Thyroid gland (tissue), 4 donors: Measurements from ENCODE around the gene CPN2. TPM values are rescaled to one million over a fixed set of nuclear protein-coding genes. Genes with fewer than 3 reads are reported as not detected.
A peak's percentile ranks its signal among the peaks of the same experiment; 100 is the strongest.

Source experiments
- DNase-seq, 2 donors: peaks; one replicate each; pipeline ENCODE4 v3.0.0-alpha.2; 2019
- H3K27ac ChIP-seq, 3 donors: fragments of 200-600 bp; sonication (generic); 1 replicate in 2 of 3; 2 replicates in 1 of 3; pipeline ENCODE4 v1.5.1; 2016 to 2019; ENCODE audit warnings: mild to moderate bottlenecking in 1 of 3, moderate library complexity in 1 of 3
- H3K27me3 ChIP-seq: fragments of 200-600 bp; sonication (generic); one replicate; pipeline ENCODE4 v1.5.1; 2019
- H3K36me3 ChIP-seq, 2 donors: fragments of 200-600 bp; sonication (generic); one replicate each; pipeline ENCODE4 v1.5.1; 2016 to 2019
- H3K4me1 ChIP-seq, 2 donors: fragments of 200-600 bp; sonication (generic); one replicate each; pipeline ENCODE4 v1.5.1; 2017 to 2019
- H3K4me3 ChIP-seq, 3 donors: fragments of 200-600 bp; sonication (generic); replicated peaks in 1 of 3; 1 replicate in 2 of 3; 2 replicates in 1 of 3; pipeline ENCODE4 v1.5.1; 2016; ENCODE audit warnings: mild to moderate bottlenecking in 1 of 3
- H3K9me3 ChIP-seq: fragments of 200-600 bp; sonication (generic); one replicate; pipeline ENCODE4 v1.5.1; 2017
- POLR2A ChIP-seq, 2 donors: fragments of 450-650 bp; IDR thresholded peaks; one replicate each; pipeline ENCODE4 v1.6.1; 2017; ENCODE audit warnings: antibody characterized with exemption in 2 of 2, mild to moderate bottlenecking in 2 of 2, moderate library complexity in 1 of 2
- WGBS, 2 donors: methylation state at CpG; one replicate each; pipeline ENCODE4 v1.1.5; 2017; 5-methylcytosine and 5-hydroxymethylcytosine counted together
- intact Hi-C: fragments of 100-400 bp; cut with DNase I; formaldehyde crosslinking; loops from one replicate; pipeline ENCODE4 v1.15.1; 2023
- total RNA-seq, 4 donors: library from RNA; depleted of rRNA; stranded (reverse); fragments of >200 nt; gene quantifications; one replicate each; pipeline ENCODE4 v1.2.3, GENCODE V29; 2016
- TF ChIP-seq, protein P1 (sequence below), 6 experiments: fragments of 200-600 bp in 3 of 6; fragments of 450-650 bp in 3 of 6; sonication (generic) in 3 of 6; IDR thresholded peaks; one replicate each; pipeline ENCODE4 v1.5.1; 2016 to 2019; ENCODE audit warnings: antibody characterized with exemption in 6 of 6, mild to moderate bottlenecking in 2 of 6, inconsistent platforms in 1 of 6, moderate library complexity in 1 of 6

CPN2 gene
- total RNA-seq, 4 donors from 2014 or later = not detected

DNA sequence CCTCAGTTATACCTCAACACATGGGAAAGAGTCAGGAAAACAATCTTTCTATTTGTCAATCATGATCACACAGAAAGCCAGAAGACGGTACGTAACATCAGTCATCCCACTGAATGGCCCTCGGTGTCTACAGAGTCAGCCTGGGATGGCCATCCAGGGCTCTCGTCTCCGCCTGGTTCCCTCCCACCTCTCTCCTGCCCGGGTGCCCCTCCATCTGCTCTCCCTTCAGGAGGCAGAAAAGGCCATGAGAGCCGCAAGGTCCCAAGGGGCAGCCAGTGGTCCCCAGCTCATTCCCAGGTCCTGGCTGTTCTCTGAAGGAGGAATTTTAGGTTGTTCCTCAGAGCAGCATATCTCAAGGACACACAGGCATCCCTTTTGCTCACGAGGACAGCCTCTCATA, 22.8 kb upstream of the CPN2 start:
- WGBS, 2 donors = 67 to 82% methylated on average over 8 of the region's 8 CpGs
- intact Hi-C loops = no loop called here
- no peak for TF ChIP-seq POLR2A (IDR thresholded peaks at IDR 0.05)
- TF ChIP-seq, protein P1, sequence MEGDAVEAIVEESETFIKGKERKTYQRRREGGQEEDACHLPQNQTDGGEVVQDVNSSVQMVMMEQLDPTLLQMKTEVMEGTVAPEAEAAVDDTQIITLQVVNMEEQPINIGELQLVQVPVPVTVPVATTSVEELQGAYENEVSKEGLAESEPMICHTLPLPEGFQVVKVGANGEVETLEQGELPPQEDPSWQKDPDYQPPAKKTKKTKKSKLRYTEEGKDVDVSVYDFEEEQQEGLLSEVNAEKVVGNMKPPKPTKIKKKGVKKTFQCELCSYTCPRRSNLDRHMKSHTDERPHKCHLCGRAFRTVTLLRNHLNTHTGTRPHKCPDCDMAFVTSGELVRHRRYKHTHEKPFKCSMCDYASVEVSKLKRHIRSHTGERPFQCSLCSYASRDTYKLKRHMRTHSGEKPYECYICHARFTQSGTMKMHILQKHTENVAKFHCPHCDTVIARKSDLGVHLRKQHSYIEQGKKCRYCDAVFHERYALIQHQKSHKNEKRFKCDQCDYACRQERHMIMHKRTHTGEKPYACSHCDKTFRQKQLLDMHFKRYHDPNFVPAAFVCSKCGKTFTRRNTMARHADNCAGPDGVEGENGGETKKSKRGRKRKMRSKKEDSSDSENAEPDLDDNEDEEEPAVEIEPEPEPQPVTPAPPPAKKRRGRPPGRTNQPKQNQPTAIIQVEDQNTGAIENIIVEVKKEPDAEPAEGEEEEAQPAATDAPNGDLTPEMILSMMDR (IDR thresholded peaks at IDR 0.05) = no peak
- H3K4me3 ChIP-seq = no peak overlapping the region
- no peaks in the 10 kb centered on the region for H3K27me3 ChIP-seq
- no peak for DNase-seq
- H3K27ac ChIP-seq = no peak overlapping the region
- H3K36me3 ChIP-seq = no peaks in the 10 kb centered on the region
- H3K9me3 ChIP-seq = no peaks in the 10 kb centered on the region
- peaks cover 0 to 17% of the 10 kb centered on the region in 2 donors for H3K4me1 ChIP-seq

DNA sequence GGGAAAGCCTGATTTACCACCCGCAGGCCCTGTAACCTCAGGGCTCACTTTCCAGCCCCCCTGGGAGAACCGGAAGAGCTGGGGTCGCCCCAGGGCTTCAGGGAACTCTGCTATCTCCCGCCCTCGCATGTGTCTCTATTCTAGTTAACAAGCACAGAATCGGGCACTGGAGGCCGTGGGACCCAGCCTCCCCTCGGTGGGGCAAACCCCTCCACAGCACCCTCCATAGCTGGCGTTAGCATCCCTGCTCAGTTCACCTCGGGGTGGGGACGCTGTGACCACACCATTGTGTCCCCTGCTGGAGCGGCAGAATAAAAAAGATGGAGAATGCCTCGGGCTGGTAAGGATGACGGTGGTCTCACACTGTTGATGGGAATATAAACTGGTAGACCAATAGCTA, 21.9 kb upstream of the CPN2 start:
- Histone ChIP-seq H3K4me1 (peaks cover 0 to 17% of the 10 kb centered on the region in 2 donors), H3K4me3 (no peak overlapping the region), H3K36me3 (no peaks in the 10 kb centered on the region), H3K27me3 (no peaks in the 10 kb centered on the region), H3K27ac (no peak overlapping the region), H3K9me3 (no peaks in the 10 kb centered on the region)
- DNase-seq = no peak
- intact Hi-C loops = no loop called here
- 92 to 96% methylated on average over 14 of the region's 14 CpGs for WGBS, 2 donors
- TF ChIP-seq, protein P1 (IDR thresholded peaks at IDR 0.05) = no peak

DNA sequence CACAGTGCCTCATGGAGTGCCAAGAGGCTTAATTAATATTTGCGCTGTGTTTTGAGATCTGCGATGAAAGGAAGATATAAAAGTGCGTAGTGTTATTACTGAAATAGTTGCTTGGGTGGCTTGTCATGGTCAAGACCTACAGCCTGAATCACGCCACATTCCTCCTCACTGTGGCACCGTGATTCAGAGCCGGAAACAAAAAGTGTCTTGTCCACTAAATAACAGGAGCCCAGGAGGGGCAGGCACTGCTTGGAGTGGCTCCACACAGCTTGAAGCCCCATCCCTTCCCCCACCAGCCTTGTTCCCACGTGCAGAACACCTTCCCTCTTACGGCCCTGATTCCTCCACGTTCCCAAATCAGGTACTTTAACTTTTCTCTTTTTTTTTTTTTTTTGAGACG, 19.6 kb upstream of the CPN2 start:
- intact Hi-C loops = no loop called here
- Histone ChIP-seq H3K27ac (no peak overlapping the region), H3K27me3 (no peaks in the 10 kb centered on the region), H3K9me3 (no peaks in the 10 kb centered on the region), H3K4me3 (no peak overlapping the region), H3K4me1 (peaks cover 0 to 15% of the 10 kb centered on the region in 2 donors), H3K36me3 (no peaks in the 10 kb centered on the region)
- no peak for DNase-seq
- TF ChIP-seq POLR2A (IDR thresholded peaks at IDR 0.05) = no peak
- TF ChIP-seq, protein P1 (IDR thresholded peaks at IDR 0.05) = no peak
- WGBS, 2 donors = 80 to 84% methylated on average over 10 of the region's 10 CpGs

DNA sequence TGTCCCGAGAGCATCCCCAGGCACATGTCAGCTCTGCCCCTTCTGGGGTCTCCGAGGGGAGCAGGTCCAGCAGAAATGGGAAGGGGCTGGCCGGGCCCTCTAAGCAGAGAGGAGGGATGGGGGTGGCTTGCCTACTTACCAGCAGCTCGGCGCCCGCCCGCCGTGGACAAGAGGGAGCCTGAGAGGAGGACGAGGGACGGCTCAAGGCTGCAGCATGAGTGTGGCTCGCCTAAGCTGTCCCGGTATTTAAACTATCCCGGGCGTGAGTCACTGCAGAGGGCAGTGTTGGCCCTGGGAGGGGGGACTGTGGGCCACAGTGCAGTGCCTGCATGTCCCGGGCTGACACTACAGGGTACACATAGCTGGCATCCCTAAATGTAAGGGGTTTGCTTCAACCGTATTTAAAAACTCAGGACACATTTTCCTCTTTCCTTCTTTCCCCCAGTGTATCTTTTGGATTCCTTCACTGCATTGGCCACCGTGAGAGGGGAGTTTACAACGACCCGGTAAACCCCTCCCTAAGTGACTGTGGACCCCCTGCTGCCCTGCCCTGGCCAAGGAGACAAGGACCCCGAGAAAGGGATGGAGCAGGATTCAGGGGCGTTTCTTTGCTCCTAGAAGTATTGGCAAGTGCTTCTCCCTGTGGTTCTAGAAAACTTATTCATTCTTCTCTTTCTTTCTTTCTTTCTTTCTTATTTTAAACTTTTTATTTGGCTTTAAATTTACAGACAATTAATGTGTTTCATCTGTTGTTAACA, 18.6 kb upstream of the CPN2 start, which contains the start of gene LRRC15:
LRRC15 (minus strand) TSS at position 222 of the 758 bp plus-strand sequence. CDS start 8,700 bp downstream, outside the sequence.
- Histone ChIP-seq H3K9me3 (no peaks in the 10 kb centered on the region), H3K27ac (no peak within 1 kb of the TSS), H3K4me1 (peaks cover 0 to 7% of the 10 kb centered on the region in 2 donors), H3K36me3 (no peaks in the 10 kb centered on the region), H3K27me3 (no peaks in the 10 kb centered on the region), H3K4me3 (no peak within 1 kb of the TSS)
- no peak for TF ChIP-seq POLR2A (IDR thresholded peaks at IDR 0.05)
- TF ChIP-seq, protein P1 (IDR thresholded peaks at IDR 0.05) = peak in 2 of 6 experiments; percentile 20 to 32
- peak; percentile 46 to 57 for DNase-seq
- intact Hi-C loops = no loop called here
- 15 to 23% methylated on average over 21 of the region's 21 CpGs for WGBS, 2 donors

DNA sequence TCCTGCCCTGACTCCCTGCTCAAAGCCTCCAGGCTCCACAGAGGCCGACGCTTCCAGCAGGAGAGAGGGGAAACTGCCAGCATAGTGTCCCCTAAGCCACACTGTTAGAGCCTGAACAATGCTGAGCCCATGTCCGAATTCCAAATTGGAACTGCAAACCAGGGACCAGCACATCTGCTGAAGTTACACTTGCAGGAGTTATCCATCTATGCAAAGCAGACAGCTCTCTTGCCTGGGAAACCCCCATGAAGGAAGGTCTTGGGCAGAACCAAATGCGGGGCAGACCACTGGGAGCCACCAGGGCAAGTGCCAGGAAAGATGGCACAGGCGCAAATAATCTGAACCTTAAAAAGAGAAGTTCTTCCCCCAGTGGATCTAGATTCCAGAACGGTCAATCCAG, 17.8 kb upstream of the CPN2 start:
- TF ChIP-seq, protein P1 (IDR thresholded peaks at IDR 0.05) = no peak
- TF ChIP-seq POLR2A (IDR thresholded peaks at IDR 0.05) = no peak
- Histone ChIP-seq H3K4me3 (no peak overlapping the region), H3K27ac (no peak overlapping the region), H3K4me1 (peaks cover 0 to 7% of the 10 kb centered on the region in 2 donors), H3K9me3 (no peaks in the 10 kb centered on the region), H3K36me3 (no peaks in the 10 kb centered on the region), H3K27me3 (no peaks in the 10 kb centered on the region)
- DNase-seq = no peak
- 86 to 92% methylated on average over 6 of the region's 6 CpGs for whole genome bisulfite sequencing, 2 donors
- intact Hi-C loops = no loop called here
